Measurements from ENCODE around the gene CGB7. TPM values are rescaled to one million over a fixed set of nuclear protein-coding genes. Genes with fewer than 3 reads are reported as not detected.
A peak's percentile ranks its signal among the peaks of the same experiment; 100 is the strongest.
"Not testable (repeated sequence)": the region's sequence is repeated elsewhere in the genome, so short reads cannot be mapped to it uniquely, and the experiment has no call there.

CGB7 gene
- total and polyA plus RNA-seq, 9 of the 15 experiments (the other 6 are each of a cell fraction or from before 2014, with no cell fraction given): not detected

- peak; percentile 33; the same call in 1 of the 2 replicates for TF ChIP-seq MYC (IDR thresholded peaks at IDR 0.05; ENCODE audit: low read depth, low read length)
- TF ChIP-seq MYC (CRISPR knock-in tag; IDR thresholded peaks at IDR 0.05; ENCODE audit: borderline replicate concordance, low read depth): not testable (repeated sequence)
- TF ChIP-seq, protein P1, sequence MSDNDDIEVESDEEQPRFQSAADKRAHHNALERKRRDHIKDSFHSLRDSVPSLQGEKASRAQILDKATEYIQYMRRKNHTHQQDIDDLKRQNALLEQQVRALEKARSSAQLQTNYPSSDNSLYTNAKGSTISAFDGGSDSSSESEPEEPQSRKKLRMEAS (CRISPR knock-in tag; IDR thresholded peaks at IDR 0.05): peak; percentile 34; the same call in 1 of the 2 replicates
- TF ChIP-seq, protein P2, sequence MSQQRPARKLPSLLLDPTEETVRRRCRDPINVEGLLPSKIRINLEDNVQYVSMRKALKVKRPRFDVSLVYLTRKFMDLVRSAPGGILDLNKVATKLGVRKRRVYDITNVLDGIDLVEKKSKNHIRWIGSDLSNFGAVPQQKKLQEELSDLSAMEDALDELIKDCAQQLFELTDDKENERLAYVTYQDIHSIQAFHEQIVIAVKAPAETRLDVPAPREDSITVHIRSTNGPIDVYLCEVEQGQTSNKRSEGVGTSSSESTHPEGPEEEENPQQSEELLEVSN (IDR thresholded peaks at IDR 0.05; ENCODE audit: borderline replicate concordance in 1 of 2, extremely low read depth in 1 of 2, insufficient read depth in 1 of 2, insufficient read length in 1 of 2, low read depth in 1 of 2, low read length in 1 of 2, poor library complexity in 1 of 2, severe bottlenecking in 1 of 2): peak in 1 of 2 experiments; percentile 44
- TF ChIP-seq LCOR (CRISPR knock-in tag; IDR thresholded peaks at IDR 0.05): 0 out of 2 replicates have a peak, but pooled peaks have one; percentile 20
- TF ChIP-seq RB1 (IDR thresholded peaks at IDR 0.05; ENCODE audit: low read depth): peak; percentile 82
- TF ChIP-seq RBM25 (IDR thresholded peaks at IDR 0.05; ENCODE audit: low read depth, low read length, severe bottlenecking): peak; percentile 37
- peak in 1 of 2 experiments; percentile 31 for TF ChIP-seq AFF1 (IDR thresholded peaks at IDR 0.05; ENCODE audit: low read depth in 1 of 2, partially characterized antibody in 2 of 2)
- TF ChIP-seq RAD21 (CRISPR knock-in tag; conservative IDR thresholded peaks at IDR 0.05 in 1 of 2, IDR thresholded peaks at IDR 0.05 in 1 of 2): peak; percentile 16 to 60; a peak in 2 of 4 replicates
- peak; percentile 37; the same call in 1 of the 2 replicates for TF ChIP-seq ESRRA (IDR thresholded peaks at IDR 0.05; ENCODE audit: borderline replicate concordance, low read depth)
- TF ChIP-seq, protein P3, sequence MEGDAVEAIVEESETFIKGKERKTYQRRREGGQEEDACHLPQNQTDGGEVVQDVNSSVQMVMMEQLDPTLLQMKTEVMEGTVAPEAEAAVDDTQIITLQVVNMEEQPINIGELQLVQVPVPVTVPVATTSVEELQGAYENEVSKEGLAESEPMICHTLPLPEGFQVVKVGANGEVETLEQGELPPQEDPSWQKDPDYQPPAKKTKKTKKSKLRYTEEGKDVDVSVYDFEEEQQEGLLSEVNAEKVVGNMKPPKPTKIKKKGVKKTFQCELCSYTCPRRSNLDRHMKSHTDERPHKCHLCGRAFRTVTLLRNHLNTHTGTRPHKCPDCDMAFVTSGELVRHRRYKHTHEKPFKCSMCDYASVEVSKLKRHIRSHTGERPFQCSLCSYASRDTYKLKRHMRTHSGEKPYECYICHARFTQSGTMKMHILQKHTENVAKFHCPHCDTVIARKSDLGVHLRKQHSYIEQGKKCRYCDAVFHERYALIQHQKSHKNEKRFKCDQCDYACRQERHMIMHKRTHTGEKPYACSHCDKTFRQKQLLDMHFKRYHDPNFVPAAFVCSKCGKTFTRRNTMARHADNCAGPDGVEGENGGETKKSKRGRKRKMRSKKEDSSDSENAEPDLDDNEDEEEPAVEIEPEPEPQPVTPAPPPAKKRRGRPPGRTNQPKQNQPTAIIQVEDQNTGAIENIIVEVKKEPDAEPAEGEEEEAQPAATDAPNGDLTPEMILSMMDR (IDR thresholded peaks at IDR 0.05 in 2 of 3, conservative IDR thresholded peaks at IDR 0.05 in 1 of 3; ENCODE audit: insufficient read depth in 2 of 3, low read depth in 1 of 3, low read length in 3 of 3): peak; percentile 56 to 84 (median 67)
- peak; percentile 33; the same call in 1 of the 2 replicates for TF ChIP-seq ETV5 (CRISPR knock-in tag; IDR thresholded peaks at IDR 0.05; ENCODE audit: low read depth)
- TF ChIP-seq POLR2H (tag; IDR thresholded peaks at IDR 0.05; ENCODE audit: low read depth): peak; percentile 99
- peak; percentile 57 to 83 for TF ChIP-seq KDM1A (IDR thresholded peaks at IDR 0.05)
- peak; percentile 70; the same call in 1 of the 2 replicates for TF ChIP-seq HDAC2 (IDR thresholded peaks at IDR 0.05)
- peak; percentile 49 for TF ChIP-seq ATF1 (CRISPR knock-in tag; IDR thresholded peaks at IDR 0.05)
- TF ChIP-seq ATF1 (tag; IDR thresholded peaks at IDR 0.05): peak; percentile 95
- TF ChIP-seq L3MBTL2 (IDR thresholded peaks at IDR 0.05): peak; percentile 82
- TF ChIP-seq ADNP (tag; IDR thresholded peaks at IDR 0.05): 0 out of 2 replicates have a peak, but pooled peaks have one; percentile 41
- TF ChIP-seq ETV1 (tag; conservative IDR thresholded peaks at IDR 0.05; ENCODE audit: low read depth): 0 out of 2 replicates have a peak, but pooled peaks have one; percentile 16
Measured at GRCh38 chr19:49031642-49032301, 25.8 kb downstream of the CGB7 start, which contains the start of gene CGB2 (continued).
